ENCODE results near the gene ARPP19.

Gene ARPP19

GRCh38 chr15:52502608-52503007 lies 66.2 kb downstream of the ARPP19 start:
- Histone ChIP-seq H3F3A (ENCODE audit: control insufficient read depth, insufficient read depth) (no peaks in the 10 kb centered on the region), H3K36me3 (ENCODE audit: control insufficient read depth, low read length) (no peaks in the 10 kb centered on the region), H3K4me2 (ENCODE audit: low read length) (no peak overlapping the region), H3K9me3 (ENCODE audit: control insufficient read depth, insufficient read depth, low read length) (no peaks in the 10 kb centered on the region), H3K9me2 (replicated peaks; ENCODE audit: control insufficient read depth, low read length) (no peaks in the 10 kb centered on the region), H3K79me2 (ENCODE audit: control insufficient read depth, low read length) (peaks cover 38% of the 10 kb centered on the region), H3K4me3 (ENCODE audit: low read length) (no peak overlapping the region), H3K27ac (ENCODE audit: low read depth, low read length) (no peak overlapping the region), H3K27me3 (ENCODE audit: control insufficient read depth, low read length) (no peaks in the 10 kb centered on the region), H4K20me1 (ENCODE audit: control insufficient read depth, insufficient read depth, low read depth, low read length) (no peaks in the 10 kb centered on the region), H3K4me1 (ENCODE audit: control insufficient read depth, low read length) (peaks cover 36% of the 10 kb centered on the region)
- no peak for TF ChIP-seq EZH2phosphoT487 (IDR thresholded peaks at IDR 0.05; ENCODE audit: borderline replicate concordance, low read length)

DNA sequence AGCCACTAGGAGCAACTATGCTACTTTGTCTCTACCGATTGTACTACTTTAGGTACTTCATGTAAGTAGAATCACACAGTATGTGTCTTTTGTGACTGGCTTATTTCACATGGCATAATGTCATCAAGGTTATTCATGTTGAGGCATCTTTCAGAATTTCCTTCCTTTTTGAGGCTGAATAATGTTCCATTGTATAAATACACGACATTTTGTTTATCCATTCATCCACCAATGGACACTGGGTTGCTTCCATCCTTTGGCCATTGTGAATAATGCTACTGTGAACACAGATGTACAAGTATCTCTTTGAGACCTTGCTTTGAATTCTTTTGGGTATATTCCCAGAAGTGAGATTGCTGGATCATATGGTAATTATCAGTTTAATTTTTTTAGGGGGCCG lies 69.3 kb downstream of the ARPP19 start:
- no peak for TF ChIP-seq CTCF (IDR thresholded peaks at IDR 0.05; ENCODE audit: low read depth, low read length, poor library complexity, severe bottlenecking)
- no peak for TF ChIP-seq EZH2phosphoT487 (IDR thresholded peaks at IDR 0.05; ENCODE audit: borderline replicate concordance, low read length)
- no peaks in the 10 kb centered on the region for H3K9me3 ChIP-seq (ENCODE audit: control insufficient read depth, insufficient read depth, low read length)
- H3F3A ChIP-seq (ENCODE audit: control insufficient read depth, insufficient read depth) = no peaks in the 10 kb centered on the region
- no peaks in the 10 kb centered on the region for H3K27me3 ChIP-seq (ENCODE audit: control insufficient read depth, low read length)
- no peak overlapping the region for H3K4me2 ChIP-seq (ENCODE audit: low read length)
- no peaks in the 10 kb centered on the region for H4K20me1 ChIP-seq (ENCODE audit: control insufficient read depth, insufficient read depth, low read depth, low read length)
- no peaks in the 10 kb centered on the region for H3K36me3 ChIP-seq (ENCODE audit: control insufficient read depth, low read length)
- H3K4me1 ChIP-seq (ENCODE audit: control insufficient read depth, low read length) = peaks cover 29% of the 10 kb centered on the region
- H3K27ac ChIP-seq (ENCODE audit: low read depth, low read length) = no peak overlapping the region
- no peaks in the 10 kb centered on the region for H3K9me2 ChIP-seq (replicated peaks; ENCODE audit: control insufficient read depth, low read length)
- peaks cover 30% of the 10 kb centered on the region for H3K79me2 ChIP-seq (ENCODE audit: control insufficient read depth, low read length)
- H3K4me3 ChIP-seq (ENCODE audit: low read length) = no peak overlapping the region

DNA sequence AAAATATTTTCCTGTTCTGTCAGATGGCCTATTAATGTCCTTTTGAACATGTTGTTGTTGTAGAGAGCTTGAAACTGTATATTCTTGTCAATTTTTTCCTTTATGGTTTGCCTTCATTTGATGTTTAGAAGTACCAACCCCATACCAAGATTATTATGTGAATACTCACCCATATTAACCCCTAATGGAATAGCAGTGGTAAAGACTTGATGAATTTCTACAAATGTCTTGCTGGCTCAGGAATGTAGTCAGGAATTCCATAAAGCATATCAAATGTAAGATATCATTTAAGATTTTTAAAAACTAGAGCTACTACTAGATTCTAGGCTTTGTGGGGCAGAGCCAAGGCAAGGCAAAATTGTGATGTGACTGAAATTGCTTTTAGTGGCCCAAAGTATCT lies 70.1 kb downstream of the ARPP19 start:
- H3K27me3 ChIP-seq (ENCODE audit: control insufficient read depth, low read length) = no peaks in the 10 kb centered on the region
- H3K9me2 ChIP-seq (replicated peaks; ENCODE audit: control insufficient read depth, low read length) = no peaks in the 10 kb centered on the region
- H3K9me3 ChIP-seq (ENCODE audit: control insufficient read depth, insufficient read depth, low read length) = no peaks in the 10 kb centered on the region
- H3K4me1 ChIP-seq (ENCODE audit: control insufficient read depth, low read length) = peaks cover 21% of the 10 kb centered on the region
- H3K27ac ChIP-seq (ENCODE audit: low read depth, low read length) = no peak overlapping the region
- H4K20me1 ChIP-seq (ENCODE audit: control insufficient read depth, insufficient read depth, low read depth, low read length) = no peaks in the 10 kb centered on the region
- H3K36me3 ChIP-seq (ENCODE audit: control insufficient read depth, low read length) = no peaks in the 10 kb centered on the region
- no peak overlapping the region for H3K4me2 ChIP-seq (ENCODE audit: low read length)
- no peaks in the 10 kb centered on the region for H3F3A ChIP-seq (ENCODE audit: control insufficient read depth, insufficient read depth)
- peaks cover 29% of the 10 kb centered on the region for H3K79me2 ChIP-seq (ENCODE audit: control insufficient read depth, low read length)
- no peak overlapping the region for H3K4me3 ChIP-seq (ENCODE audit: low read length)
- TF ChIP-seq CTCF (IDR thresholded peaks at IDR 0.05; ENCODE audit: low read depth, low read length, poor library complexity, severe bottlenecking) = no peak
- TF ChIP-seq EZH2phosphoT487 (IDR thresholded peaks at IDR 0.05; ENCODE audit: borderline replicate concordance, low read length) = no peak
